Suppressor macrophage treated with lipopolysaccharide for 4 hours (primary cell): ENCODE data around the gene ARHGAP28.

ENCODE experiments used
- DNase-seq: peaks from one replicate; pipeline ENCODE4 v3.0.0-alpha.2; 2020

Gene ARHGAP28

GRCh38 chr18:6734726-6735430 is 5.4 kb downstream of the ARHGAP28 start:
- DNase-seq = no peak

- no peak for DNase-seq
Observed at GRCh38 chr18:6737833-6738232, 8.3 kb downstream of the ARHGAP28 start.

GRCh38 chr18:6738622-6739021 is 9.1 kb downstream of the ARHGAP28 start:
- no peak for DNase-seq

GRCh38 chr18:6741232-6741663 is 11.7 kb downstream of the ARHGAP28 start:
- DNase-seq = no peak

- DNase-seq = no peak
Observed at GRCh38 chr18:6741786-6742185, 12.3 kb downstream of the ARHGAP28 start.

- DNase-seq = no peak
Observed at GRCh38 chr18:6743999-6744398, 14.5 kb downstream of the ARHGAP28 start.

GRCh38 chr18:6744816-6745455 is 15.4 kb downstream of the ARHGAP28 start:
- no peak for DNase-seq

GRCh38 chr18:6745504-6746031 is 16.1 kb downstream of the ARHGAP28 start:
- DNase-seq = no peak

- no peak for DNase-seq
Observed at GRCh38 chr18:6746386-6746960, 17.0 kb downstream of the ARHGAP28 start.

GRCh38 chr18:6747646-6748045 is 18.1 kb downstream of the ARHGAP28 start:
- DNase-seq = no peak

GRCh38 chr18:6748241-6748640 is 18.7 kb downstream of the ARHGAP28 start:
- DNase-seq = no peak

- DNase-seq = no peak
Observed at GRCh38 chr18:6750411-6750810, 20.9 kb downstream of the ARHGAP28 start.

- DNase-seq = no peak
Observed at GRCh38 chr18:6751222-6751621, 21.7 kb downstream of the ARHGAP28 start.

- DNase-seq = no peak
Observed at GRCh38 chr18:6752202-6752860, 22.8 kb downstream of the ARHGAP28 start.

GRCh38 chr18:6755107-6755506 is 25.6 kb downstream of the ARHGAP28 start:
- DNase-seq = no peak

- no peak for DNase-seq
Observed at GRCh38 chr18:6757931-6758330, 28.4 kb downstream of the ARHGAP28 start.

- no peak for DNase-seq
Observed at GRCh38 chr18:6759579-6759978, 30.1 kb downstream of the ARHGAP28 start.

- no peak for DNase-seq
Observed at GRCh38 chr18:6763524-6763923, 34.0 kb downstream of the ARHGAP28 start.

GRCh38 chr18:6764382-6764781 is 34.9 kb downstream of the ARHGAP28 start:
- DNase-seq = no peak

- DNase-seq = no peak
Observed at GRCh38 chr18:6773777-6774176, 44.3 kb downstream of the ARHGAP28 start.

GRCh38 chr18:6775237-6775636 is 45.7 kb downstream of the ARHGAP28 start:
- DNase-seq = no peak

- no peak for DNase-seq
Observed at GRCh38 chr18:6775702-6776101, 46.2 kb downstream of the ARHGAP28 start.

GRCh38 chr18:6776188-6776587 is 46.7 kb downstream of the ARHGAP28 start:
- no peak for DNase-seq

- DNase-seq = no peak
Observed at GRCh38 chr18:6777509-6777908, 48.0 kb downstream of the ARHGAP28 start.
